Thyroid gland (tissue), 4 donors: ENCODE data around the gene CCM2. TPM values are rescaled to one million over a fixed set of nuclear protein-coding genes. Genes with fewer than 3 reads are reported as not detected.
"Not testable (repeated sequence)": the region's sequence is repeated elsewhere in the genome, so short reads cannot be mapped to it uniquely, and the experiment has no call there.

Experiments used
- DNase-seq, 2 donors: peaks; one replicate each; pipeline ENCODE4 v3.0.0-alpha.2; 2019
- H3K27ac ChIP-seq, 3 donors: fragments of 200-600 bp; sonication (generic); 1 replicate in 2 of 3; 2 replicates in 1 of 3; pipeline ENCODE4 v1.5.1; 2016 to 2019; ENCODE audit warnings: mild to moderate bottlenecking in 1 of 3, moderate library complexity in 1 of 3
- H3K27me3 ChIP-seq: fragments of 200-600 bp; sonication (generic); one replicate; pipeline ENCODE4 v1.5.1; 2019
- H3K36me3 ChIP-seq, 2 donors: fragments of 200-600 bp; sonication (generic); one replicate each; pipeline ENCODE4 v1.5.1; 2016 to 2019
- H3K4me1 ChIP-seq, 2 donors: fragments of 200-600 bp; sonication (generic); one replicate each; pipeline ENCODE4 v1.5.1; 2017 to 2019
- H3K4me3 ChIP-seq, 3 donors: fragments of 200-600 bp; sonication (generic); replicated peaks in 1 of 3; 1 replicate in 2 of 3; 2 replicates in 1 of 3; pipeline ENCODE4 v1.5.1; 2016; ENCODE audit warnings: mild to moderate bottlenecking in 1 of 3
- H3K9me3 ChIP-seq: fragments of 200-600 bp; sonication (generic); one replicate; pipeline ENCODE4 v1.5.1; 2017
- CTCF ChIP-seq, 6 experiments: fragments of 200-600 bp in 3 of 6; fragments of 450-650 bp in 3 of 6; sonication (generic) in 3 of 6; IDR thresholded peaks; one replicate each; pipeline ENCODE4 v1.5.1; 2016 to 2019; ENCODE audit warnings: antibody characterized with exemption in 6 of 6, mild to moderate bottlenecking in 2 of 6, inconsistent platforms in 1 of 6, moderate library complexity in 1 of 6
- POLR2A ChIP-seq, 2 donors: fragments of 450-650 bp; IDR thresholded peaks; one replicate each; pipeline ENCODE4 v1.6.1; 2017; ENCODE audit warnings: antibody characterized with exemption in 2 of 2, mild to moderate bottlenecking in 2 of 2, moderate library complexity in 1 of 2
- WGBS, 2 donors: methylation state at CpG; one replicate each; pipeline ENCODE4 v1.1.5; 2017; 5-methylcytosine and 5-hydroxymethylcytosine counted together
- intact Hi-C: fragments of 100-400 bp; cut with DNase I; formaldehyde crosslinking; loops from one replicate; pipeline ENCODE4 v1.15.1; 2023
- total RNA-seq, 4 donors: library from RNA; depleted of rRNA; stranded (reverse); fragments of >200 nt; gene quantifications; one replicate each; pipeline ENCODE4 v1.2.3, GENCODE V29; 2016

The CCM2 gene
- total RNA-seq, 4 donors from 2014 or later, result 19.4 to 29.2 (median 24.3) TPM

GRCh38 chr7:45033931-45034290 lies 33.9 kb downstream of the CCM2 start:
- DNase-seq, result peak in 1 of 2 donors; percentile 11
- 78 to 83% methylated on average over 4 of the region's 4 CpGs for WGBS, 2 donors
- H3K4me3 ChIP-seq, result no peak overlapping the region
- no peaks in the 10 kb centered on the region for H3K27me3 ChIP-seq
- no peak overlapping the region for H3K27ac ChIP-seq
- no peaks in the 10 kb centered on the region for H3K9me3 ChIP-seq
- H3K4me1 ChIP-seq, result no peaks in the 10 kb centered on the region
- no peaks in the 10 kb centered on the region for H3K36me3 ChIP-seq
- intact Hi-C loops, result no loop called here
- TF ChIP-seq CTCF (IDR thresholded peaks at IDR 0.05) (no peak), POLR2A (IDR thresholded peaks at IDR 0.05) (no peak)

- WGBS, 2 donors, result 87 to 97% methylated on average over 5 of the region's 5 CpGs
- H3K27ac ChIP-seq, H3K4me3 ChIP-seq, H3K36me3 ChIP-seq, H3K27me3 ChIP-seq, H3K4me1 ChIP-seq, H3K9me3 ChIP-seq, intact Hi-C loops, DNase-seq: not testable (repeated sequence)
Observed at GRCh38 chr7:45034710-45035109, 34.7 kb downstream of the CCM2 start.

- no peaks in the 10 kb centered on the region for H3K4me1 ChIP-seq
- no peak overlapping the region for H3K27ac ChIP-seq
- intact Hi-C loops, result no loop called here
- H3K9me3 ChIP-seq, result no peaks in the 10 kb centered on the region
- no peak for TF ChIP-seq POLR2A (IDR thresholded peaks at IDR 0.05)
- TF ChIP-seq CTCF (IDR thresholded peaks at IDR 0.05), result no peak
- H3K36me3 ChIP-seq, result peaks cover 0 to 4% of the 10 kb centered on the region in 2 donors
- 89 to 93% methylated on average over 5 of the region's 5 CpGs for WGBS, 2 donors
- no peaks in the 10 kb centered on the region for H3K27me3 ChIP-seq
- H3K4me3 ChIP-seq, result no peak overlapping the region
- no peak for DNase-seq
Observed at GRCh38 chr7:45035371-45035770, 35.4 kb downstream of the CCM2 start.

- no peaks in the 10 kb centered on the region for H3K4me1 ChIP-seq
- no peaks in the 10 kb centered on the region for H3K27me3 ChIP-seq
- H3K4me3 ChIP-seq, result no peak overlapping the region
- intact Hi-C loops, result no loop called here
- DNase-seq, result no peak
- no peaks in the 10 kb centered on the region for H3K9me3 ChIP-seq
- peaks cover 0 to 4% of the 10 kb centered on the region in 2 donors for H3K36me3 ChIP-seq
- H3K27ac ChIP-seq, result no peak overlapping the region
- TF ChIP-seq CTCF (IDR thresholded peaks at IDR 0.05) (no peak), POLR2A (IDR thresholded peaks at IDR 0.05) (no peak)
- 77 to 84% methylated on average over 6 of the region's 6 CpGs for WGBS, 2 donors
Observed at GRCh38 chr7:45035893-45036292, 35.9 kb downstream of the CCM2 start.

- 81 to 84% methylated on average over 3 of the region's 3 CpGs for WGBS, 2 donors
- H3K36me3 ChIP-seq, result peaks cover 3 to 4% of the 10 kb centered on the region in 2 donors
- TF ChIP-seq POLR2A (IDR thresholded peaks at IDR 0.05), result no peak
- no peak for TF ChIP-seq CTCF (IDR thresholded peaks at IDR 0.05)
- DNase-seq, result no peak
- no peaks in the 10 kb centered on the region for H3K4me1 ChIP-seq
- no peak overlapping the region for H3K4me3 ChIP-seq
- no peaks in the 10 kb centered on the region for H3K27me3 ChIP-seq
- intact Hi-C loops, result no loop called here
- no peak overlapping the region for H3K27ac ChIP-seq
- no peaks in the 10 kb centered on the region for H3K9me3 ChIP-seq
Observed at GRCh38 chr7:45036317-45036716, 36.3 kb downstream of the CCM2 start.

- H3K4me1 ChIP-seq, result no peaks in the 10 kb centered on the region
- no peaks in the 10 kb centered on the region for H3K9me3 ChIP-seq
- peaks cover 8% of the 10 kb centered on the region in 2 donors for H3K36me3 ChIP-seq
- TF ChIP-seq CTCF (IDR thresholded peaks at IDR 0.05) (no peak), POLR2A (IDR thresholded peaks at IDR 0.05) (no peak)
- intact Hi-C loops, result no loop called here
- H3K4me3 ChIP-seq, result no peak overlapping the region
- no peak overlapping the region for H3K27ac ChIP-seq
- 86 to 88% methylated on average over 8 of the region's 8 CpGs for WGBS, 2 donors
- no peaks in the 10 kb centered on the region for H3K27me3 ChIP-seq
- DNase-seq, result no peak
Observed at GRCh38 chr7:45036796-45037195, 36.8 kb downstream of the CCM2 start.
